Fibroblast of mammary gland (primary cell): ENCODE measurements around the gene S100A7A.
A peak's percentile ranks its signal among the peaks of the same experiment; 100 is the strongest.

Experiments
- DNase-seq: peaks from one replicate; pipeline ENCODE4 v3.0.0-alpha.2; 2010; ENCODE audit warnings: low read depth
- H3K4me3 ChIP-seq: 2 replicates; pipeline ENCODE4 v1.5.1; 2011; ENCODE audit warnings: low read depth, mild to moderate bottlenecking, low read length, moderate library complexity; ENCODE audit not compliant: control insufficient read depth
- TF ChIP-seq, protein P1 (sequence below): conservative IDR thresholded peaks from 2 replicates; pipeline ENCODE4 v1.5.1; 2011; ENCODE audit warnings: low read depth, low read length, inconsistent platforms; ENCODE audit not compliant: control insufficient read depth, insufficient read depth

The S100A7A gene

DNA sequence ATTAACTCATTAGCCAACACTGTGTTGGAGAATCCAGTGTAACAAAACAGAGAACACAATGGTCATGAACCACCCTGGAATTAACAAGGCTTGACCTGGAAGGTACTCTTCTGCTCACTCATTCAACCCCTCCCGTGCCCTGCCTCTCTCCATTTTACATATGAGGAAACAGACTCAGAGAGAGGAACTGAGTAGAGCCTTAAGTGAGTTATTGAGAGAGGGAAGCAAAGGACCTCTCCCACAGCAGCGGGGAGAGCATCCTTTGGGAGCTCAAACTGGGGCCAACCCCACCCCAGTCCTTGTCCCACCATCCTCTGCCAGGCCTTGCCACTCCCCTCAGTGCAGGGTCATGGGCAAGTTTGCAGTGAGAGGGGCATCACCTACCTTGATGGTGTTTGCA, 42.2 kb upstream of the S100A7A start:
- TF ChIP-seq, protein P1, sequence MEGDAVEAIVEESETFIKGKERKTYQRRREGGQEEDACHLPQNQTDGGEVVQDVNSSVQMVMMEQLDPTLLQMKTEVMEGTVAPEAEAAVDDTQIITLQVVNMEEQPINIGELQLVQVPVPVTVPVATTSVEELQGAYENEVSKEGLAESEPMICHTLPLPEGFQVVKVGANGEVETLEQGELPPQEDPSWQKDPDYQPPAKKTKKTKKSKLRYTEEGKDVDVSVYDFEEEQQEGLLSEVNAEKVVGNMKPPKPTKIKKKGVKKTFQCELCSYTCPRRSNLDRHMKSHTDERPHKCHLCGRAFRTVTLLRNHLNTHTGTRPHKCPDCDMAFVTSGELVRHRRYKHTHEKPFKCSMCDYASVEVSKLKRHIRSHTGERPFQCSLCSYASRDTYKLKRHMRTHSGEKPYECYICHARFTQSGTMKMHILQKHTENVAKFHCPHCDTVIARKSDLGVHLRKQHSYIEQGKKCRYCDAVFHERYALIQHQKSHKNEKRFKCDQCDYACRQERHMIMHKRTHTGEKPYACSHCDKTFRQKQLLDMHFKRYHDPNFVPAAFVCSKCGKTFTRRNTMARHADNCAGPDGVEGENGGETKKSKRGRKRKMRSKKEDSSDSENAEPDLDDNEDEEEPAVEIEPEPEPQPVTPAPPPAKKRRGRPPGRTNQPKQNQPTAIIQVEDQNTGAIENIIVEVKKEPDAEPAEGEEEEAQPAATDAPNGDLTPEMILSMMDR, result no peak
- DNase-seq, result no peak
- no peak overlapping the region for H3K4me3 ChIP-seq

DNA sequence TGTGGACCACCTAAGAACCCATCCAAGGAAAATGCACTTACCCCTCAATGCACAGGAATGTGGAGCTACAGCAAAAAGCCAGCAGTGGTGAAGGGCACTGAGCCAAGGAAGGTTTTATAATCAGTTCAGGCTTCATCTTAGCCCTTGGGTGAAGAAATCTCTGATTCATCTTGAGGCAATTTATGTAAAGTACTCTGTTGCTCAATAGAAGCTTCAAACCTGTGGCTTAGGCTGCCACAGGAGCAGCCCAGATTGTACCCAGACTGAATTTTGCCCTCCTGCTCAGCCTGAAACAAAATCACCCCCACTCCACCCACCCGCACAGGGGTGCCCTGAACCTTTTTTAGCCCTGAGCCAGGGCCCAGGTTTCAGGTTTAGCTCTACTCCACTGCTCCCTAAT, 40.8 kb upstream of the S100A7A start, which contains the start of gene S100A12:
Gene S100A12, minus strand, starts transcription at position 111 of the 400 bp plus-strand sequence. CDS start 1,029 bp downstream, outside the sequence.
- H3K4me3 ChIP-seq, result no peak within 1 kb of the TSS
- DNase-seq, result peak; percentile 89
- TF ChIP-seq, protein P1, result no peak

- TF ChIP-seq, protein P1, result no peak
- no peak overlapping the region for H3K4me3 ChIP-seq
- no peak for DNase-seq
Observed at GRCh38 chr1:153379591-153379990, 36.7 kb upstream of the S100A7A start.

DNA sequence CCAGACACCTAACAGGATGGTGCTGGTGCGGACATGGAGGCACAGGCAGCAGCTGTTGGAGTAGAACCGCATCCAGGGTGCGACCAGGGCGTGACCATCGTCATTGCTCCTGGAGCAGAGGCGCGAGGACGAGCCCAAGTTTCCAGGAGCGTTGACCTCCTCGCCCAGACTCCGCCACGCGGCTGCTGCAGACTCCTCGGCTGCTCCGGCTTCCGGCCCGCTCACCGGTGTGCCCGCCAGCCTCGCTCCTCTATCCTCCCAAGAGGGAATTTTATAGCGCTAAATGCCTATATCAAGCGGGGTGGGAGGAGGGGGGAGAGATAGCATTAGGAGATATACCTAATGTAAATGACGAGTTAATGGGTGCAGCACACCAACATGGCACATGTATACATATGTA, 35.6 kb upstream of the S100A7A start:
- DNase-seq, result no peak
- TF ChIP-seq, protein P1, result no peak
- H3K4me3 ChIP-seq, result no peak overlapping the region

GRCh38 chr1:153384958-153385580, 31.3 kb upstream of the S100A7A start:
- TF ChIP-seq, protein P1, result no peak
- H3K4me3 ChIP-seq, result no peak overlapping the region
- DNase-seq, result no peak

DNA sequence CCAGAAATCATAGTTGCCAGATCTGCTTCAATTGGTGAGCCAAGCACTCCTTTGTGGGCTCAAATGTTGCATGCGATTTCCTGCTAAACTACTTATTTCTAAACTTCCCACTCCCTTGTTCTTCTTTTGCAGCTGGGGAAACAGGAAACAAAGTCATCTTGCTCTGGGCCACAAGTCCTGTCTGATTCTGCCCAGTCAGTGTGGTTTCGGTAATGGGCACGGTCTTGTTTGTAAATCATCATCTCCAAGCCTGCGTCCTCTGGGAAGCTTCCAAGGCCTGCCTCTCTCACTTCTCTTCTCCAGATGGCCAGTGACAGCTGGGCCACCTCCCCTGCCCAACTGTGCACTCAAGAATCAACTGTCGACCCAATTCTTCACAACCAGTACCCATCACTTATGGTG, 29.8 kb upstream of the S100A7A start:
- no peak for DNase-seq

More for the DNA sequence above, 29.8 kb upstream of the S100A7A start:
- TF ChIP-seq, protein P1, result no peak
- no peak overlapping the region for H3K4me3 ChIP-seq
